ENCODE results near the gene ARHGAP42.

DNA sequence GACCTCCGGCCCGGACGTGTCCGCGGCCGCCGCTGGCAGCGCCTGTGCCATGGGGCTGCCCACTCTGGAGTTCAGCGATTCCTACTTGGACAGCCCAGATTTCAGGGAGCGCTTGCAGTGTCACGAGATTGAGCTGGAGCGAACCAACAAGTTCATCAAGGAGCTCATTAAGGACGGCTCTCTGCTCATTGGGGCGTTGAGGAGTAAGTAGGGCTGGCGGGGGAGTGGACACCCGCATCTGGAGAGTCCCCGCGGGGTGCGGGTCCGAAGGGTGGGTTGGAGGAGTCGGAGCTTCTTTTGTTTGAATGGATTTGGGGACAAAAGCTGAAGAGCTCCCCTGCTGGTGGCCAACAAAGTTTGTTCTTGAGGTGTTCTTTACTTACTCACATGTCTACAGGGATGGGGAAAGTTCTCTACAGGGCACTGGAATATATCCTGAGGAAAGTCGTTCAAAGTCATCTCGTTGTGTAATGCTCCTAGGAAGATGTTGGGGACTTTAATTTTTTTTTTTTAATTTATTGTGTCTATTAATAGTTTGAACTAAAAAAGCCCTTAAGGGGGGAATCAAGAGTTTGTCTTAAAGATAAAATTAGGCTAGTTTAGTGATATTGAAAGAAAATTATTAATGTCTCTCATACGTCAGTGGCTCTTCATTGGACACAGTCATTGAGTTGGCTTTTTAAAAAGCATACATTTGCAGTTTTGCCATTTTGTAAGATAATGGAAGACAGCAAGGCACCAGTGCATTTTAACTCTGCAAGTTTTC is 725 bp downstream of the ARHGAP42 start:
- TF ChIP-seq POLR2A (IDR thresholded peaks at IDR 0.05): peak in 1 of 4 donors; percentile 21
- TF ChIP-seq CTCF (IDR thresholded peaks at IDR 0.05): peak in 5 of 7 experiments; percentile 47 to 69 (median 57)

Measured in stomach (tissue), 4 donors.